Measurements from ENCODE around the gene MCRS1. TPM values are rescaled to one million over a fixed set of nuclear protein-coding genes. Genes with fewer than 3 reads are reported as not detected.

MCRS1 gene
- total RNA-seq, 1 donor from 2014 or later, result 61.8 TPM

DNA sequence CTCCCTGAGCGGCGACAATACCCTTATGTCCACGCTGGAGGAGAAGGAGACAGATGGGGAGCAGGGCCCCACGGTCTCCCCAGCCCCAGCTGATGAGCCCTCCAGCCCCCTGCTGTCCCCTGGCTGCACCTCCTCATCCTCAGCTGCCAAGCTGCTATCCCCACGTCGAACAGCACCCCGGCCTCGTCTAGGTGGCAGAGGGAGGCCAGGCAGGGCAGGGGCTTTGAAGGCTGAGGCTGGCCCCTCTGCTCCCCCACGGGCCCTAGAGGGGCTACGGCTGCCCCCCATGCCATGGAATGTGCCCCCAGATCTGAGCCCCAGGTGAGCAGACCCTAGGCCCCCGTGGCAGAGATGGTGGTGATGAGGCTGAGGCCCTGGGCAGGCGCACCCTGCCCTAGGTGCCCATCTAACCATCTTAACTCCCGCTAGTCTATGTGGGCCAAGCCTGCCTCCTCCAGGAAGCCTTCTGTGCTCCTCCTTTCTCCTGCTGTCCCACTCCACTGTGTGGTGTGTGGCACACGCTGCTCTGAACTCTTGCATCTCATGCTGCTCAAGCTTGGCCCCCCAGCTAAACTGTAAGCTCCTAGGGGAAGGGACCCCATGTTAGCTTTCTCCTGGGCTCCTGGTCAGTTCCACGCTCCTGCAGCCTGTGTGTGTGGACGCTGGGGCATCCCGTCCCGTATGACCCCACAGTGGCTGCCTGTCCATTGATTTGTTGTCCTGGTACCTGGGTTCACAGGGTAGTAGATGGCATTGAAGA is 12.1 kb downstream of the MCRS1 start:
- Mint-ChIP-seq H3K36me3 (no peaks in the 10 kb centered on the region), H3K4me3 (no peak overlapping the region), H3K4me1 (ENCODE audit: unreplicated experiment) (peaks cover 6% of the 10 kb centered on the region)

DNA sequence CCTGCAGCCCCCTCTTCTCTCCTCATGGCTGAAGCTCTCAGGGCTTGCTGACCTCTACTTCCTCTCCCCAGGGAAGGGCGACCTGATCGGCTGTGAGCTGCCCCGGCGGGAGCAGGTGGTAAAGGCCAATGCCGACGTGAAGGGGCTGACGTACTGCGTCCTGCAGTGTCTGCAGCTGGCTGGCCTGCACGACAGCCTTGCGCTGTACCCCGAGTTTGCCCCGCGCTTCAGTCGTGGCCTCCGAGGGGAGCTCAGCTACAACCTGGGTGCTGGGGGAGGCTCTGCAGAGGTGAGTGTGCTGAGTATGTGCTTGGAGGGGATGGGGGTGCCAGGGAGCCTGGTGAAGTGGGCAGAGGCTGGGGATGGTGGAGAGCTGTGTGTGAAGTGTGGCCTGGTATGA is 13.7 kb downstream of the MCRS1 start:
- TF ChIP-seq, protein P1, sequence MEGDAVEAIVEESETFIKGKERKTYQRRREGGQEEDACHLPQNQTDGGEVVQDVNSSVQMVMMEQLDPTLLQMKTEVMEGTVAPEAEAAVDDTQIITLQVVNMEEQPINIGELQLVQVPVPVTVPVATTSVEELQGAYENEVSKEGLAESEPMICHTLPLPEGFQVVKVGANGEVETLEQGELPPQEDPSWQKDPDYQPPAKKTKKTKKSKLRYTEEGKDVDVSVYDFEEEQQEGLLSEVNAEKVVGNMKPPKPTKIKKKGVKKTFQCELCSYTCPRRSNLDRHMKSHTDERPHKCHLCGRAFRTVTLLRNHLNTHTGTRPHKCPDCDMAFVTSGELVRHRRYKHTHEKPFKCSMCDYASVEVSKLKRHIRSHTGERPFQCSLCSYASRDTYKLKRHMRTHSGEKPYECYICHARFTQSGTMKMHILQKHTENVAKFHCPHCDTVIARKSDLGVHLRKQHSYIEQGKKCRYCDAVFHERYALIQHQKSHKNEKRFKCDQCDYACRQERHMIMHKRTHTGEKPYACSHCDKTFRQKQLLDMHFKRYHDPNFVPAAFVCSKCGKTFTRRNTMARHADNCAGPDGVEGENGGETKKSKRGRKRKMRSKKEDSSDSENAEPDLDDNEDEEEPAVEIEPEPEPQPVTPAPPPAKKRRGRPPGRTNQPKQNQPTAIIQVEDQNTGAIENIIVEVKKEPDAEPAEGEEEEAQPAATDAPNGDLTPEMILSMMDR (conservative IDR thresholded peaks at IDR 0.05), result no peak

More for the DNA sequence above, 12.1 kb downstream of the MCRS1 start:
- no peak for DNase-seq (ENCODE audit: extremely low spot score, unreplicated experiment)
- Mint-ChIP-seq H3K27ac (no peak overlapping the region), H3K9me3 (no peaks in the 10 kb centered on the region), H3K27me3 (peaks cover 21% of the 10 kb centered on the region)
- TF ChIP-seq, protein P1 (conservative IDR thresholded peaks at IDR 0.05), result no peak

DNA sequence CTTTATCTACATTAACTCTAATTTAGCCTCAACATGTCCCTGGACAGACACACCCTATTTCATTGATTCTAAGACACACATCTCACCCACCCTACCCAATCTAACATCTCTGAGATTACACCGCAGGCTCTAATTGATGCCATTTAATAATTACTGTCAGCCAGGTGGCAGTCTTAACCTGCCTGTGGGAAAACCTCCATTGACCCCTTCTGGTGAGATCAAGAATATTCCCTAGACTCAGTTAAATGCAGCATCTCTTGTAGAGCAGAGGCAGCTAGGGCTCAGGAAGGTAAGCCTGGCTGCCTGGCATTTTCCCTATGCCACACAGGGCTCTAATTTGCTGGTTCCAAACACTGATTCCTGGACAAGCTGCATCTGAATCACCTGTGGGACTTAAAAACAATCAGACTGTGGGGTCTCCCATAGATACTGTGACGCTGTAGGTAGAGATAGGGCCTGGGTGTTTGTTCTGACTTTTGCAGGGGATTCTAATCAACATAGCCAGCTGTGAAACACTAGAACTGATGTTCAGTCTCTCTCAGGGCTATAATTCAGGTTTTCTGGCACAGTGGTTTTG is 14.3 kb downstream of the MCRS1 start:
- TF ChIP-seq, protein P1 (conservative IDR thresholded peaks at IDR 0.05), result peak; percentile 52
- Mint-ChIP-seq H3K27me3 (peaks cover 35% of the 10 kb centered on the region), H3K9me3 (no peaks in the 10 kb centered on the region), H3K36me3 (no peaks in the 10 kb centered on the region), H3K4me1 (ENCODE audit: unreplicated experiment) (peaks cover 6% of the 10 kb centered on the region), H3K4me3 (no peak overlapping the region), H3K27ac (peak overlapping the region; percentile 37)
- no peak for DNase-seq (ENCODE audit: extremely low spot score, unreplicated experiment)

More for the DNA sequence above, 13.7 kb downstream of the MCRS1 start:
- H3K36me3 Mint-ChIP-seq, result no peaks in the 10 kb centered on the region
- DNase-seq (ENCODE audit: extremely low spot score, unreplicated experiment), result no peak
- no peak overlapping the region for H3K27ac Mint-ChIP-seq
- peaks cover 32% of the 10 kb centered on the region for H3K27me3 Mint-ChIP-seq
- H3K4me1 Mint-ChIP-seq (ENCODE audit: unreplicated experiment), result peaks cover 6% of the 10 kb centered on the region
- no peak overlapping the region for H3K4me3 Mint-ChIP-seq
- H3K9me3 Mint-ChIP-seq, result no peaks in the 10 kb centered on the region

DNA sequence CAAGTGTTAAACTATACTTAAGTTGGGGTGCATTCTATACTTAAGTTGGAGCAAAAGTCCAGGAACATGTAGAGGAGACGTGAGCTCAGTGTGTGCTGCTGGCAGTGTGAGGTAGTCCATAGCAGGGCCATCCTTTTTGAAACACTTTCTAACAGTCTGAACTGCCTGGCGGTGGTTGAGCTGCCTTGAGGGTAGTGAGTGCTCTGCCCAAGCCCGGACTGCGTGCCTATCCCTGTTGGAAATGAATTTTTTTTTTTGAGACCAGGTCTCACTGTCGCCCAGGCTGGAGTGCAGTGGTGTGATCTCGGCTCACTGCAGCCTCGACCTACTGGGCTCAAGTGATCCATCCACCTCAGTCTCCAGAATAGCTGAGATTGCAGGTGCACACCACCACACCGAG is 15.0 kb downstream of the MCRS1 start:
- Mint-ChIP-seq H3K27me3 (peaks cover 41% of the 10 kb centered on the region), H3K9me3 (no peaks in the 10 kb centered on the region), H3K4me1 (ENCODE audit: unreplicated experiment) (peaks cover 6% of the 10 kb centered on the region), H3K36me3 (no peaks in the 10 kb centered on the region), H3K27ac (no peak overlapping the region), H3K4me3 (no peak overlapping the region)
- DNase-seq (ENCODE audit: extremely low spot score, unreplicated experiment), result no peak
- TF ChIP-seq, protein P1 (conservative IDR thresholded peaks at IDR 0.05), result no peak

DNA sequence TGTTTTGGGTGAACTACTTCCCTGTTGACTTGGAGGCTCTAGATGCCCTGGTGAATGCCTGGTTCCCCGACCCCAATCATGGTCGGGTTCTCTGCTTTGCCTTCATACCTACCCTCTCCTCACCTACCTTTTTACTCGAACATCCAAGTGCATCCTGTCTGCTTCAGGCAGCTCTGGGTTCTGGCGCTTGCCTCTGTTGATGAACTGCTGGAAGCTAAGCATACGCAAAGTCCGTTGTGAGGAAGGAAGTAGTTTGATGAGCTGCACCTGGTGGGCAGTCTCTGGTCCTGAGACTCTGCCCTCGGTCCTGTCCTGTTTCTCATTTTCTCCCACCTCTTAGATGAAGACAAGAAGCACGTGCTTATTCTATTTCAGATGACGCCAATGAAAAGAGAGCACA is 15.5 kb downstream of the MCRS1 start:
- Mint-ChIP-seq H3K4me3 (no peak overlapping the region), H3K27me3 (peaks cover 43% of the 10 kb centered on the region), H3K9me3 (no peaks in the 10 kb centered on the region), H3K27ac (no peak overlapping the region), H3K36me3 (no peaks in the 10 kb centered on the region), H3K4me1 (ENCODE audit: unreplicated experiment) (peaks cover 6% of the 10 kb centered on the region)
- DNase-seq (ENCODE audit: extremely low spot score, unreplicated experiment), result no peak
- TF ChIP-seq, protein P1 (conservative IDR thresholded peaks at IDR 0.05), result no peak
